Astrocyte of the spinal cord (primary cell): ENCODE data around the gene PMEPA1.

Source experiments
- DNase-seq: peaks from one replicate; pipeline ENCODE4 v3.0.0; 2011; ENCODE audit warnings: low read depth, low spot score
- H3K4me3 ChIP-seq: 2 replicates; pipeline ENCODE4 v1.5.1; 2011; ENCODE audit warnings: low read depth, mild to moderate bottlenecking, low read length, moderate library complexity
- CTCF ChIP-seq: IDR thresholded peaks from 2 replicates; pipeline ENCODE4 v1.5.1; 2012; ENCODE audit warnings: low read depth, mild to moderate bottlenecking, low read length, inconsistent platforms
- in situ Hi-C: cut with HindIII; loops from 2 replicates; pipeline ENCODE4 v1.10.0; 2017; ENCODE audit warnings: low sequenced_read_pairs

Gene PMEPA1

GRCh38 chr20:57608516-57608915 is 101.3 kb downstream of the PMEPA1 start:
- H3K4me3 ChIP-seq = no peak overlapping the region
- no peak for TF ChIP-seq CTCF
- DNase-seq = no peak
- in situ Hi-C loops = no loop called here

- DNase-seq = no peak
These were observed 103.9 kb downstream of the PMEPA1 start for GRCh38 chr20:57605878-57606277.

DNA sequence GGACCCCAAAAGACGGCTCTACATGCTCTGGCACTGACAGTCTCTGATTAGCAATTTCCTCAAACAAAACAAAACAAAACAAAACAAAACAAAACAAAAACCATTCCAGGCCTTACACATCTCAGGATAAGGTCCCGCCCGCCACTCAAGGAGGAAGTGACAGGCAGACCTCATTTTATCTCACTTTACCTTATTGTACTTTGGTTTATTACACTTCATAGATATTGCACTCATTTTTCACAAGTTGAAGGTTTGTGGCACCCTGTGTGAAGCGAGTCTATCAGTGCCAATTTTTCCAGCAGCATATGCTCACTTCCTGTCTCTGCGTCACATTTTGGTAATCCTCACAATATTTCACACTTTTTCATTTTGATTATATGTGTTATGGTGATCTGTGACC is 104.8 kb downstream of the PMEPA1 start:
- in situ Hi-C loops = no loop called here
- no peak for DNase-seq
- H3K4me3 ChIP-seq = no peak overlapping the region
- no peak for TF ChIP-seq CTCF

More at GRCh38 chr20:57605878-57606277, 103.9 kb downstream of the PMEPA1 start:
- TF ChIP-seq CTCF = no peak
- in situ Hi-C loops = no loop called here
- H3K4me3 ChIP-seq = no peak overlapping the region

DNA sequence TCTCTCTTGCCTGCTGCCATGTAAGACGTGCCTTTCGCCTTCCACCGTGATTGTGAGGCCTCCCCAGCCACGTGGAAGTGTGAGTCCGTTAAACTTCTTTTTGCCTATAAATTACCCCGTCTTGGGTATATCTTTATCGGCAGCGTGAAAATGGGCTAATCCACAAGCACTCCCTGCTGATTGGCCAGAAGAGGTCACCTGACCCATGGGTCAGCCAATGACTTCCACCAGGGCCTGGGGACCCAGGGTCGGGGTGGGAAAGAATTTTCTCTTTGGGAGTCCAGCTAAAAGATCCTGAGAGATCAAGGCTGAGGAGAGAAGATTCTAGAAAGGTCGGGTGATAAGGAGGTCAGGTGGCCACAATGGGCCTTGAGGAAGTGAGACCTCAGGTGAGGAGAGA is 106.7 kb downstream of the PMEPA1 start:
- in situ Hi-C loops = no loop called here
- no peak for DNase-seq
- no peak for TF ChIP-seq CTCF
- H3K4me3 ChIP-seq = no peak overlapping the region

- TF ChIP-seq CTCF = no peak
- no peak overlapping the region for H3K4me3 ChIP-seq
- DNase-seq = no peak
- in situ Hi-C loops = no loop called here
These were observed 108.1 kb downstream of the PMEPA1 start for GRCh38 chr20:57601737-57602136.

GRCh38 chr20:57601211-57601570 is 108.6 kb downstream of the PMEPA1 start:
- no peak overlapping the region for H3K4me3 ChIP-seq
- DNase-seq = no peak
- no peak for TF ChIP-seq CTCF
- in situ Hi-C loops = no loop called here
